GM23248 (cell line): ENCODE data around the gene RECQL5. TPM values are rescaled to one million over a fixed set of nuclear protein-coding genes. Genes with fewer than 3 reads are reported as not detected.
"Not testable (repeated sequence)": the region's sequence is repeated elsewhere in the genome, so short reads cannot be mapped to it uniquely, and the experiment has no call there.

Source experiments
- DNase-seq: peaks from one replicate; pipeline ENCODE4 v3.0.0-alpha.2; 2015
- H2AFZ ChIP-seq: fragments of 200-600 bp; sonication (generic); 2 replicates; pipeline ENCODE4 v1.6.1; 2016; ENCODE audit warnings: antibody characterized with exemption
- H3F3A ChIP-seq: fragments of 200-600 bp; sonication (generic); 2 replicates; pipeline ENCODE4 v1.6.1; 2016; ENCODE audit warnings: mild to moderate bottlenecking, antibody characterized with exemption, mixed run types; ENCODE audit not compliant: insufficient read depth
- H3K27ac ChIP-seq: fragments of 200-600 bp; sonication (generic); 2 replicates; pipeline ENCODE4 v1.5.1; 2016; ENCODE audit warnings: mild to moderate bottlenecking
- H3K27me3 ChIP-seq: fragments of 200-600 bp; sonication (generic); replicated peaks from 2 replicates; pipeline ENCODE4 v1.6.1; 2016; ENCODE audit warnings: mild to moderate bottlenecking; ENCODE audit not compliant: insufficient read depth
- H3K36me3 ChIP-seq: fragments of 200-600 bp; sonication (generic); 2 replicates; pipeline ENCODE4 v1.6.1; 2016; ENCODE audit warnings: low read depth, mild to moderate bottlenecking
- H3K4me1 ChIP-seq: fragments of 200-600 bp; sonication (generic); 2 replicates; pipeline ENCODE4 v1.6.1; 2016; ENCODE audit warnings: mild to moderate bottlenecking; ENCODE audit not compliant: insufficient read depth
- H3K4me2 ChIP-seq: fragments of 200-600 bp; sonication (generic); one replicate; pipeline ENCODE4 v1.6.1; 2016; ENCODE audit warnings: mild to moderate bottlenecking; ENCODE audit not compliant: unreplicated experiment
- H3K4me3 ChIP-seq: fragments of 200-600 bp; sonication (generic); 2 replicates; pipeline ENCODE4 v1.5.1; 2016; ENCODE audit warnings: mild to moderate bottlenecking
- H3K79me2 ChIP-seq: fragments of 200-600 bp; sonication (generic); 2 replicates; pipeline ENCODE4 v1.6.1; 2016; ENCODE audit warnings: mild to moderate bottlenecking; ENCODE audit not compliant: insufficient read depth
- H3K9ac ChIP-seq: fragments of 200-600 bp; sonication (generic); 2 replicates; pipeline ENCODE4 v1.6.1; 2016; ENCODE audit warnings: mild to moderate bottlenecking
- H3K9me2 ChIP-seq: fragments of 200-600 bp; sonication (generic); 2 replicates; pipeline ENCODE4 v1.6.1; 2016; ENCODE audit warnings: mixed run types, mild to moderate bottlenecking, moderate library complexity; ENCODE audit not compliant: insufficient read depth
- H3K9me3 ChIP-seq: fragments of 200-600 bp; sonication (generic); one replicate; pipeline ENCODE4 v1.6.1; 2017; ENCODE audit warnings: low read depth
- H4K20me1 ChIP-seq: fragments of 200-600 bp; sonication (generic); 2 replicates; pipeline ENCODE4 v1.6.0; 2016; ENCODE audit not compliant: insufficient read depth
- EZH2 ChIP-seq: fragments of 200-600 bp; sonication (generic); IDR thresholded peaks from 2 replicates; pipeline ENCODE4 v1.6.1; 2018; ENCODE audit warnings: antibody characterized with exemption, mild to moderate bottlenecking; ENCODE audit not compliant: insufficient read depth, poor library complexity, severe bottlenecking
- EZH2phosphoT487 ChIP-seq: fragments of 200-600 bp; sonication (generic); IDR thresholded peaks from 2 replicates; pipeline ENCODE4 v1.6.1; 2018; ENCODE audit warnings: antibody characterized with exemption, moderate library complexity, mild to moderate bottlenecking, low read depth; ENCODE audit not compliant: insufficient read depth
- WGBS, 2 experiments: methylation state at CpG; one replicate each; pipeline ENCODE4 v1.1.6; 2015 to 2017; ENCODE audit warnings: low lambda C conversion rate in 2 of 2, low coverage in 1 of 2; ENCODE audit errors: missing lambda C conversion rate in 2 of 2; 5-methylcytosine and 5-hydroxymethylcytosine counted together
- in situ Hi-C: fragments of 300-500 bp; cut with MboI; formaldehyde crosslinking; loops from 2 replicates; pipeline ENCODE4 v1.15.0; 2020
- polyA plus RNA-seq: library from polyadenylated mRNA; unstranded; fragments of >200 nt; fragmentation: Nextera tagmentation; extraction: Ambion mirVana; gene quantifications from 2 replicates; pipeline ENCODE4 v1.2.1, GENCODE V29; 2016
- total RNA-seq: library from RNA; depleted of rRNA; stranded (reverse); fragments of >200 nt; shearing (Covaris generic); gene quantifications from 2 replicates; pipeline ENCODE4 v1.2.3, GENCODE V29; 2014

The RECQL5 gene
- total and polyA plus RNA-seq, 2 experiments from 2014 or later, result 12.8 to 20.9 TPM

DNA sequence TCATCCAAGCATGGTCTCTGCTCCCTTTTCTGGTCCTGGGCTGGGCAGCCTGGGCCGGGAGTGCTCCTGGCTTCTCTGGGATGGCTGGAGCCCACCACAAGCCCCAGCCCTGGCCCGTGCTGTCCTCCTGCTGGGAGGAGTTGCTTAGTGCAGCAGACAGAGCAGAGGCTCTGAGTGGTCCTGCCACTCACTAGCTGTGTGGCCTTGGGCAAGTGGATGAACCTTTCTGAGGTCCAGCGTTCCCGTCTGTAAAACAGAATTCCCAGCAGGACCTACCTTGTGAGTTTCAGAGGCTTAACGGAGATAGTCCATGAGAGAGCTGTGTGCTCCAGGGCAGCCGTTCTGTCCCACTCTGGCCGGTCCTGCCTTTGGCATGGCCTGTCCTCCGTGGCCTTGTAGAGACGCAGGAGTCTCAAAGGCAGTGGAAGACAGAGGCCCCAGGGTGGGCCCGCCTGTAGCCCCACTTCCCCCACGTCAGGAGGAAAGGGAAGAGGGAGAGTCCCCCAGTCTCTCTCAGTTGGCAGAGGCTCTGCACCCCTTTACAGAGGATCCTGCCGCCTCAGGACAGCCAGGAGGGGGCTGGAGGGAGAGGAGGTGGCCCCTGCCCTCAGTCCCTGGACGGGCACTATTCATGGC, 71.6 kb downstream of the RECQL5 start:
- in situ Hi-C loops, result loop anchor here (10.0 kb wide), 1 partner anchor 59 kb away; no protein-coding TSS in a partner anchor
- H3K9ac ChIP-seq, result no peak overlapping the region
- H3K4me3 ChIP-seq, result no peak overlapping the region
- TF ChIP-seq EZH2phosphoT487 (no peak), EZH2 (no peak)
- no peaks in the 10 kb centered on the region for H3K4me1 ChIP-seq
- no peaks in the 10 kb centered on the region for H3F3A ChIP-seq
- H3K36me3 ChIP-seq, result no peaks in the 10 kb centered on the region
- no peaks in the 10 kb centered on the region for H3K27me3 ChIP-seq
- H3K79me2 ChIP-seq, result no peaks in the 10 kb centered on the region
- DNase-seq, result no peak
- 59 to 70% methylated on average over 13 of the region's 13 CpGs for WGBS, 2 experiments
- H3K4me2 ChIP-seq, result no peak overlapping the region
- no peak overlapping the region for H2AFZ ChIP-seq
- no peaks in the 10 kb centered on the region for H3K9me2 ChIP-seq
- no peaks in the 10 kb centered on the region for H4K20me1 ChIP-seq
- H3K27ac ChIP-seq, result no peak overlapping the region
- no peaks in the 10 kb centered on the region for H3K9me3 ChIP-seq

- Histone ChIP-seq H3K4me3 (no peak overlapping the region), H2AFZ (no peak overlapping the region), H3K79me2 (no peaks in the 10 kb centered on the region), H3K4me2 (no peak overlapping the region), H3K9me3 (no peaks in the 10 kb centered on the region), H3K9ac (no peak overlapping the region), H3K36me3 (no peaks in the 10 kb centered on the region), H3K9me2 (no peaks in the 10 kb centered on the region), H3F3A (no peaks in the 10 kb centered on the region), H3K4me1 (no peaks in the 10 kb centered on the region), H3K27me3 (no peaks in the 10 kb centered on the region), H3K27ac (no peak overlapping the region), H4K20me1 (no peaks in the 10 kb centered on the region)
- in situ Hi-C loops, result loop anchor here (10.0 kb wide), 1 partner anchor 60 kb away; no protein-coding TSS in a partner anchor
- DNase-seq, result no peak
- no peak for TF ChIP-seq EZH2
- 57 to 59% methylated on average over 25 to 28 of the region's 28 CpGs for WGBS, 2 experiments
These were observed 72.3 kb downstream of the RECQL5 start for GRCh38 chr17:75594499-75595283.

DNA sequence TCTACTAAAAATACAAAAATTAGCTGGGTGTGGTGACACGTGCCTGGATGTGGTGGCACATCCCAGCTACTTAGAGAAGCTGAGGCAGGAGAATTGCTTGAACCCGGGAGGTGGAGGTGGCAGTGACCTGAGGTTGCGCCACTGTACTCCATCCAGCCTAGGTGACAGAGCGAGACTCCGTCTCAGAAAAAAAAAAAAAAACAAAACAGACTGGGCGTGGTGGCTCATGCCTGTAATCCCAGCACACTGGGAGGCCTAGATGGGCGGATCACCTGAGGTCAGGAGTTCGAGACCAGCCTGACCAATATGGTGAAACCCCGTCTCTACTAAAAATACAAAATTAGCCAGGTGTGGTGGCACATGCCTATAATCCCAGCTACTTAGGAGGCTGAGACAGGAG, 73.5 kb downstream of the RECQL5 start:
- not testable (repeated sequence) for H3K4me3 ChIP-seq, H2AFZ ChIP-seq, H4K20me1 ChIP-seq, H3K36me3 ChIP-seq, H3K4me2 ChIP-seq, DNase-seq, H3K79me2 ChIP-seq, H3K9me2 ChIP-seq, H3K27ac ChIP-seq, H3K27me3 ChIP-seq, H3K9ac ChIP-seq, H3K9me3 ChIP-seq, H3F3A ChIP-seq, H3K4me1 ChIP-seq
- in situ Hi-C loops, result loop anchor here (10.0 kb wide), 1 partner anchor 61 kb away; no protein-coding TSS in a partner anchor
- 78 to 84% methylated on average over 7 to 9 of the region's 9 CpGs for WGBS, 2 experiments

- H3K9me3 ChIP-seq, result no peaks in the 10 kb centered on the region
These were observed 74.5 kb downstream of the RECQL5 start for GRCh38 chr17:75592348-75593020.

More at GRCh38 chr17:75592348-75593020, 74.5 kb downstream of the RECQL5 start:
- Histone ChIP-seq H3K27me3 (peaks cover 5% of the 10 kb centered on the region; the same call in 1 of the 2 replicates), H3K9ac (no peak overlapping the region), H3K9me2 (no peaks in the 10 kb centered on the region), H2AFZ (no peak overlapping the region), H3K27ac (no peak overlapping the region), H3K4me2 (no peak overlapping the region), H4K20me1 (no peaks in the 10 kb centered on the region), H3K4me1 (no peaks in the 10 kb centered on the region), H3K4me3 (no peak overlapping the region), H3K79me2 (no peaks in the 10 kb centered on the region), H3F3A (no peaks in the 10 kb centered on the region), H3K36me3 (no peaks in the 10 kb centered on the region)
- DNase-seq, result no peak
- no peak for TF ChIP-seq EZH2phosphoT487
- TF ChIP-seq EZH2, result no peak
- WGBS, 2 experiments, result 83% methylated on average over 16 to 17 of the region's 17 CpGs
- in situ Hi-C loops, result loop anchor here (10.0 kb wide), 1 partner anchor 62 kb away; no protein-coding TSS in a partner anchor
